GM13976 (cell line): ENCODE data around the gene SLIT3.

ENCODE experiments used
- DNase-seq: peaks from one replicate; pipeline ENCODE4 v3.0.0; 2012; ENCODE audit warnings: low spot score
- in situ Hi-C: fragments of 300-500 bp; cut with MboI; formaldehyde crosslinking; loops from one replicate; pipeline ENCODE4 v1.12.0; 2022; ENCODE audit warnings: low sequenced_read_pairs, mixed read lengths, inconsistent platforms; ENCODE audit not compliant: unreplicated experiment
- TF ChIP-seq, protein P1 (sequence below): IDR thresholded peaks from 2 replicates; pipeline ENCODE4 v1.5.1; 2012; ENCODE audit warnings: borderline replicate concordance, mild to moderate bottlenecking; ENCODE audit not compliant: insufficient read depth; ENCODE audit errors: extremely low read depth, missing control alignments, control extremely low read depth

SLIT3 gene

DNA sequence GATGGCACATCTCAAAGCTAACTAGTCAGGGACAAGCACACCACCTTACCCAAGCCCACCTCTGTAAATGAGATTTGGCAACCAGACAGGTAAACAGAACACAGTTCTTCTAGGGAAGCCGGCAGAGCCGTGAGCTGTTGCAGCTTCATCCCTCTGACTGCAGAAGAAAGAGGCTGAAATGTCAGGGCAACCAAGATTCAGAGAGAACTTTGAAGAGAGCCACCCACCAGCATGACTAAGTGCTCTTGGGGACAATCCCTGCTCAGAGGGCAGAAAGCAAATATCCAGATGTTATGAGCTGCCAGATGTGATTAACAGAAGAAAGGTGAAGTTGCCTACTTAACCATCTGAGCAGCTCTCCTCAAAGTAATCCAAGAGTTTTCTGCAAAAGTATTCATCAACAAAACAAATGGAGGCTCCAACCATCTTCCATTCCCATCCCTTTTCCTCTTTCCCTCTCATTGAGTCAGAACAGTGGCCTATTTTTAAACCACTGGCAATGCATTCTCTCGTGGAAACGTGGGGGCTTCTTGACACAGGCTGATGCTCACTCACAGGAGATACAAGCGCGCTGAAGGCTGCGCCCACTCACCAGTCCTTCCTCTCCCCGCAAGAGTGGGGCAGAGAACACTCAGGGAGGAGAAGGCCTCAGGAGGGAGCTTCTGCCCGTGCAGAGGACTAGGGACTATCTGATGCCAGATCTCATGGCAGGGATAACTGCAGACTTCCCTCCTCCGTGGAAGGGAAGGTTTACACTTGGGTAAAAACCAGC lies 57.1 kb downstream of the SLIT3 start:
- in situ Hi-C loops = no loop called here
- DNase-seq = no peak
- TF ChIP-seq, protein P1, sequence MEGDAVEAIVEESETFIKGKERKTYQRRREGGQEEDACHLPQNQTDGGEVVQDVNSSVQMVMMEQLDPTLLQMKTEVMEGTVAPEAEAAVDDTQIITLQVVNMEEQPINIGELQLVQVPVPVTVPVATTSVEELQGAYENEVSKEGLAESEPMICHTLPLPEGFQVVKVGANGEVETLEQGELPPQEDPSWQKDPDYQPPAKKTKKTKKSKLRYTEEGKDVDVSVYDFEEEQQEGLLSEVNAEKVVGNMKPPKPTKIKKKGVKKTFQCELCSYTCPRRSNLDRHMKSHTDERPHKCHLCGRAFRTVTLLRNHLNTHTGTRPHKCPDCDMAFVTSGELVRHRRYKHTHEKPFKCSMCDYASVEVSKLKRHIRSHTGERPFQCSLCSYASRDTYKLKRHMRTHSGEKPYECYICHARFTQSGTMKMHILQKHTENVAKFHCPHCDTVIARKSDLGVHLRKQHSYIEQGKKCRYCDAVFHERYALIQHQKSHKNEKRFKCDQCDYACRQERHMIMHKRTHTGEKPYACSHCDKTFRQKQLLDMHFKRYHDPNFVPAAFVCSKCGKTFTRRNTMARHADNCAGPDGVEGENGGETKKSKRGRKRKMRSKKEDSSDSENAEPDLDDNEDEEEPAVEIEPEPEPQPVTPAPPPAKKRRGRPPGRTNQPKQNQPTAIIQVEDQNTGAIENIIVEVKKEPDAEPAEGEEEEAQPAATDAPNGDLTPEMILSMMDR = no peak

DNA sequence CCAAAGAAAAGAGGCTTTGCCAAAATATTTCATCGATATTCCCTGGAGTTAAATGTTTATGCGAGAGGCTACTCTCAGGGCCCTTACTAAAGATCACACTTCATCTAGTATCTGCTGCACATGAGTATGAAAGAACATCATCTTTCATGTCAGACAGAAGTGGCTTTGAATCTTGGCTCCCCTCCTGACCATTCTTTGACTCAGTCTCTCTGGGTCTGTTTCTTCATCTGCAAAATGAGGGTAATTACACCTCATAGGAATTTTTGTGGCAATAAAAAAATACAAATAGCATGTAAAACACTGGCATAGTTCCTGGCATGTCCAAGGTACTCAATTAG lies 58.1 kb downstream of the SLIT3 start:
- TF ChIP-seq, protein P1 = no peak
- in situ Hi-C loops = no loop called here
- no peak for DNase-seq

DNA sequence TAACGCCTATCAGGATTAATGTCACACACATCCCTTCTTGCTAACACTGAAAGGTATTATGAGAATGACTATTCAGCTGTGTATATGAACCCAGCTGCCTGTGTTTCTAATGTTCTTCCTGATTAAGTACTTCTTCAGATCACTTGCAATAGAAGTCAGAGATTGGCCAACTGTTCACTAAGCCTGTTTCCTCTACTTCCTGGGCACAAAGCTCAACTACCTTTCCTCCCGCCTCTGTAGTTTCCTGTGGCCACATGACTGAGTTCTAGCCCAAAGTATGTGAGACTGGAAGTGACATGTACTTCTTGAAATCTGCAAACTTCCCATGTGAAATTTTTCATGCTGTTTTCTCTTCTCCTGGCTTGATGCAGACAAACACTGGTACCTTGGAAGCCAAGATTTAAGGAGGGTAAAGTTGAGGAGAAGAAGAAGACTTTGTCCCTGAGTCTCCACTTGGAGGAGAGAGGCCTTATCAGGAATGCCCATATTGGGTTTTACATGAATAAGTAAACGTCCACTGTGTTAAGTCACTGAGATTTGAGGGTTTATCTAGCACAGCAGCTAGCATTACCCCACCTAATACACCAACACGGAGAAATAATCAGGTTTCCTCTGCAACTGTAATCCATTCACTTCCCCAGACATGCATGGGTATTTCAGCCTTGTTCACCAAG lies 58.6 kb downstream of the SLIT3 start:
- no peak for DNase-seq
- in situ Hi-C loops = no loop called here
- TF ChIP-seq, protein P1 = no peak

DNA sequence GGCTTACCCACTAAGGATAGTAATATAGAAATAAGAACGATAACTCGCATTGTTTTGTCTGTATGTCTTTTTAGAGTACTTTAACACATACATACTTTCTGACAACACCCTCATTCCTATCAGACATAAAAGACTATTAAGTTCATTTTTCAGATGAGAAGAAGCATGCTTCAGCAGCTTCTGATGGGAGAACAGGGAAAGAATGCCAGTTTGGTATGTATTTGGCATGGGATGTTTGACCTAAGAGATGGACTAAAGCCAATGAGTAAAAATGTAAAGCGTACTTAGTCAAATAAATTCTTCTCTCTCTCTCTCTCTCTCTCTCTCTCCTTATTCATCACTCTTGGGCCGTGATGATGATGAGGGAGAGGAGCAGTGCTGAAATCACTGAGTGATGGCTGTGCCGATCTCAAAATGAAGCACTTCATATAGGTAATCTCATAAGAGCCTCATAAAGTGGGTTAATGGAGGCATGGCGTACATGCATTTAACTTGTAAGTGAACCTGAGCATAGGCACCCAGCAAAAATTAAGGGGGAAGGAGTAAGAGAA lies 71.5 kb downstream of the SLIT3 start:
- TF ChIP-seq, protein P1 = no peak
- DNase-seq = no peak
- in situ Hi-C loops = no loop called here

DNA sequence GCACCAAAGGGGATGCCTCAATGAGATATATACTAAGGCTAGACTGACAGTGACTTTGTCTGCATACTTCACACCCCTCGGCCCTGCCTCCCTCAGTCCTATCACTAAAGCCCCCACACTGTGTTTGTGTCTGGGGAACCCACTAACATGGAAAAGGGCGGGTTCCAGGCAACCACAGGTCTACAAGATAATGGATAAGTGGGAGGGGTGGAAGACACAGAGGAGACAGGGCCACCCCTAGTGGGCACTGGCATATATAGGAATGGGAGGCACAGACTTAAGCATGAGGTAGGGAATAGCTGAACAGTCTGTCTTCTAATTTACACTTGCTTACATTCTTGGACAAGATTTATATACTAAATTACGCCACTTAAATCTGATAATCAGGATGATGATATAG lies 74.0 kb downstream of the SLIT3 start:
- no peak for DNase-seq
- in situ Hi-C loops = no loop called here
- TF ChIP-seq, protein P1 = no peak

DNA sequence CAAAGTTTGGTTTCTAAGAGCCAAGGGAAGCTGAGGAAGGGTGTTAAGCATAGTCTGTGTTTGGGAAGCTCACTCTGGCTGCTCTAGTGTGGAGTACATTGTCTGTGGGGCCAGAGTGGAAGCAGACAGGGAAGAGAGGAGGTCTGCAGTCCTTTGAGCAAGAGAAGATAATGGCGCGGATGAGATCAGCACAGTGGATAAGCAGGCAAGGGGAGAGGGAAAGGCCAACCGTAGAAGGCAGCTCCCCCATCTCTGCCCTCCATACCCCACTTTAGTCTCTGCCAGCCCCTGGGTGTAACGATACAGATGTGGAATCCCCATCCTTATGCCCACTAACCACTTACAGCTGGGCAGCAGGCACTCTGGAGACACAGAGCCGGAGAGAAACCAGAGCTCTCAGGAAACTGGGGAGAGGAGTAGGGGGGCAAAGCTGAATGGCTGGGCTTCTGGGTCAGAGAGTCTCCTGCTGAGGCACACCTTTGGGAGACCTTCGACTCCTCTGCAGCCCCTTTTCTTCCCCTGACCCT lies 75.0 kb downstream of the SLIT3 start:
- DNase-seq = no peak
- TF ChIP-seq, protein P1 = no peak
- in situ Hi-C loops = no loop called here
